GM18520 (cell line): Measurements from ENCODE around the gene GRHL3.

ENCODE experiments used
- ATAC-seq: cut with Tn5 transposase; IDR thresholded peaks from one replicate; pipeline ENCODE4 v1.9.1; 2021; ENCODE audit not compliant: unreplicated experiment

GRHL3 gene

GRCh38 chr1:24292887-24293286 is 26.3 kb upstream of the GRHL3 start:
- ATAC-seq = no peak

GRCh38 chr1:24293392-24294227 is 25.5 kb upstream of the GRHL3 start:
- no peak for ATAC-seq

- no peak for ATAC-seq
Measured at GRCh38 chr1:24294228-24294672, 24.9 kb upstream of the GRHL3 start.

GRCh38 chr1:24294716-24295371 is 24.3 kb upstream of the GRHL3 start:
- no peak for ATAC-seq

- ATAC-seq = no peak
Measured at GRCh38 chr1:24295535-24295934, 23.6 kb upstream of the GRHL3 start.

- ATAC-seq = no peak
Measured at GRCh38 chr1:24297187-24297851, 21.8 kb upstream of the GRHL3 start.

GRCh38 chr1:24297852-24298232 is 21.3 kb upstream of the GRHL3 start:
- no peak for ATAC-seq

- ATAC-seq = no peak
Measured at GRCh38 chr1:24298606-24299005, 20.6 kb upstream of the GRHL3 start.

GRCh38 chr1:24299901-24300300 is 19.3 kb upstream of the GRHL3 start:
- no peak for ATAC-seq

GRCh38 chr1:24300971-24301784 is 18.0 kb upstream of the GRHL3 start:
- ATAC-seq = no peak

GRCh38 chr1:24301785-24302175 is 17.4 kb upstream of the GRHL3 start:
- no peak for ATAC-seq

GRCh38 chr1:24302209-24302611 is 16.9 kb upstream of the GRHL3 start:
- no peak for ATAC-seq

GRCh38 chr1:24303600-24303999 is 15.6 kb upstream of the GRHL3 start:
- ATAC-seq = no peak

- ATAC-seq = no peak
Measured at GRCh38 chr1:24304763-24305162, 14.4 kb upstream of the GRHL3 start.

- ATAC-seq = no peak
Measured at GRCh38 chr1:24308365-24309015, 10.7 kb upstream of the GRHL3 start.

- no peak for ATAC-seq
Measured at GRCh38 chr1:24309762-24310485, 9.2 kb upstream of the GRHL3 start.

- no peak for ATAC-seq
Measured at GRCh38 chr1:24311234-24311633, 7.9 kb upstream of the GRHL3 start.

- ATAC-seq = no peak
Measured at GRCh38 chr1:24311741-24312140, 7.4 kb upstream of the GRHL3 start.

- ATAC-seq = no peak
Measured at GRCh38 chr1:24315391-24315790, 3.8 kb upstream of the GRHL3 start.

- no peak for ATAC-seq
Measured at GRCh38 chr1:24316645-24317044, 2.5 kb upstream of the GRHL3 start.
